ENCODE data around the gene LYSMD4. TPM values are rescaled to one million over a fixed set of nuclear protein-coding genes. Genes with fewer than 3 reads are reported as not detected.

LYSMD4 gene
- total and polyA plus RNA-seq, 10 donors: 2.5 to 13.3 (median 6.0) TPM

GRCh38 chr15:99721896-99722295 is 11.3 kb downstream of the LYSMD4 start:
- H3K36me3 ChIP-seq: peaks cover 0 to 9% (median 0%) of the 10 kb centered on the region in 6 donors
- H3K9me3 ChIP-seq: no peaks in the 10 kb centered on the region
- no peak for TF ChIP-seq CTCF (IDR thresholded peaks at IDR 0.05 in 8 of 11, conservative IDR thresholded peaks at IDR 0.05 in 3 of 11)
- TF ChIP-seq POLR2AphosphoS5 (IDR thresholded peaks at IDR 0.05): no peak
- TF ChIP-seq POLR2A (IDR thresholded peaks at IDR 0.05): no peak
- H3K4me1 ChIP-seq: peaks cover 0 to 45% (median 25%) of the 10 kb centered on the region in 6 donors
- 95 to 100% (median 97%) methylated on average over 4 of the region's 4 CpGs for WGBS, 5 donors
- no peak overlapping the region for H3K4me3 ChIP-seq
- no peaks in the 10 kb centered on the region for H3K27me3 ChIP-seq (replicated peaks in 1 of 7)
- intact Hi-C loops (cut with DNase I; ENCODE audit: low total_unique reads): no loop called here
- no peak for DNase-seq
- no peak overlapping the region for H3K27ac ChIP-seq

- H3K27ac ChIP-seq: no peak overlapping the region
- peaks cover 0 to 52% (median 29%) of the 10 kb centered on the region in 6 donors for H3K4me1 ChIP-seq
- WGBS, 5 donors: 51 to 69% (median 59%) methylated on average over 3 of the region's 3 CpGs
- no peak for TF ChIP-seq POLR2AphosphoS5 (IDR thresholded peaks at IDR 0.05)
- TF ChIP-seq CTCF (IDR thresholded peaks at IDR 0.05 in 8 of 11, conservative IDR thresholded peaks at IDR 0.05 in 3 of 11): no peak
- TF ChIP-seq POLR2A (IDR thresholded peaks at IDR 0.05): no peak
- intact Hi-C loops (cut with DNase I; ENCODE audit: low total_unique reads): no loop called here
- DNase-seq: no peak
- H3K9me3 ChIP-seq: no peaks in the 10 kb centered on the region
- no peak overlapping the region for H3K4me3 ChIP-seq
- H3K36me3 ChIP-seq: peaks cover 0 to 15% (median 3%) of the 10 kb centered on the region in 6 donors
- H3K27me3 ChIP-seq (replicated peaks in 1 of 7): no peaks in the 10 kb centered on the region
Measured at GRCh38 chr15:99721104-99721778, 12.0 kb downstream of the LYSMD4 start.

- TF ChIP-seq POLR2AphosphoS5 (IDR thresholded peaks at IDR 0.05): peak in 1 of 3 donors; percentile 17
- TF ChIP-seq CTCF (IDR thresholded peaks at IDR 0.05 in 8 of 11, conservative IDR thresholded peaks at IDR 0.05 in 3 of 11): no peak
- no peak for TF ChIP-seq POLR2A (IDR thresholded peaks at IDR 0.05)
- H3K27ac ChIP-seq: peak overlapping the region in 2 of 8 donors; percentile 10 to 16
- DNase-seq: no peak
- H3K27me3 ChIP-seq (replicated peaks in 1 of 7): no peaks in the 10 kb centered on the region
- peaks cover 0 to 22% (median 9%) of the 10 kb centered on the region in 6 donors for H3K36me3 ChIP-seq
- WGBS, 5 donors: 44 to 64% (median 51%) methylated on average over 7 of the region's 7 CpGs
- no peak overlapping the region for H3K4me3 ChIP-seq
- intact Hi-C loops (cut with DNase I; ENCODE audit: low total_unique reads): no loop called here
- peaks cover 0 to 53% (median 29%) of the 10 kb centered on the region in 6 donors for H3K4me1 ChIP-seq
- no peaks in the 10 kb centered on the region for H3K9me3 ChIP-seq
Measured at GRCh38 chr15:99720533-99720932, 12.7 kb downstream of the LYSMD4 start.

GRCh38 chr15:99719096-99719541 is 14.1 kb downstream of the LYSMD4 start:
- Histone ChIP-seq H3K9me3 (no peaks in the 10 kb centered on the region), H3K36me3 (peaks cover 0 to 37% (median 14%) of the 10 kb centered on the region in 6 donors), H3K27me3 (replicated peaks in 1 of 7) (no peaks in the 10 kb centered on the region), H3K4me3 (no peak overlapping the region), H3K4me1 (peaks cover 0 to 53% (median 29%) of the 10 kb centered on the region in 6 donors), H3K27ac (no peak overlapping the region)
- no peak for DNase-seq
- WGBS, 5 donors: 49 to 61% (median 57%) methylated on average over 5 of the region's 5 CpGs
- intact Hi-C loops (cut with DNase I; ENCODE audit: low total_unique reads): no loop called here
- TF ChIP-seq POLR2AphosphoS5 (IDR thresholded peaks at IDR 0.05): no peak
- TF ChIP-seq CTCF (IDR thresholded peaks at IDR 0.05 in 8 of 11, conservative IDR thresholded peaks at IDR 0.05 in 3 of 11): no peak
- no peak for TF ChIP-seq POLR2A (IDR thresholded peaks at IDR 0.05)

All from spleen (tissue), 11 donors.